Measurements from ENCODE around the gene TFDP2. TPM values are rescaled to one million over a fixed set of nuclear protein-coding genes. Genes with fewer than 3 reads are reported as not detected.

The TFDP2 gene
- total RNA-seq, 1 experiment from 2014 or later: 43.2 TPM

DNA sequence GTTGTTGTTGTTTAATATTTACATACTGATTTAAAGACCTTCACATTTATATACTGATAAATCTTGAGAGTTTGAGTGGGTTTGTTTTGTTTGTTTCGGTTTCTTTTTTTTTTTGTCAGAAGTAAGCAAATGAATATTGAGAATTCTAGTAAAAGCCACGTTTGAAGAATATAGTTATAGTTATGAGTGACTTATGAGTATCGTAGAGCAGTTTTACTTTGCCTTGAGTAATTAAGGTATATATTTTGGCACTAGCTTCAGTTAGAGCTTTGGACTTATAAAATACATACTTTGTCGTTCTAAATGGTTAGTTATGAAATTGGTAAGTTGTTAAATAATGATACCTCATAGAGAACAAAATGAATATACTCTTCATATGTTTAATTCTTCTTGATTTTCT lies 245.1 kb downstream of the TFDP2 start:
- no peak for DNase-seq (ENCODE audit: unreplicated experiment)
- no peaks in the 10 kb centered on the region for H3K9me3 Mint-ChIP-seq (ENCODE audit: unreplicated experiment)
- no peak overlapping the region for H3K27ac Mint-ChIP-seq (ENCODE audit: low read depth, unreplicated experiment)
- ChIA-PET POLR2A (interaction anchor here (1.7 kb wide), 1 partner anchor 10 kb away, joined by 3 read pairs; no protein-coding TSS in a partner anchor), CTCF (interaction anchor here (0.6 to 2.1 kb wide), 5 partner anchors 8 to 446 kb away, joined by 3 to 10 read pairs (median 3); partner anchors contain the start of gene RNF7)
- H3K36me3 Mint-ChIP-seq (ENCODE audit: insufficient read depth, unreplicated experiment): peaks cover 47% of the 10 kb centered on the region
- TF ChIP-seq, protein P1, sequence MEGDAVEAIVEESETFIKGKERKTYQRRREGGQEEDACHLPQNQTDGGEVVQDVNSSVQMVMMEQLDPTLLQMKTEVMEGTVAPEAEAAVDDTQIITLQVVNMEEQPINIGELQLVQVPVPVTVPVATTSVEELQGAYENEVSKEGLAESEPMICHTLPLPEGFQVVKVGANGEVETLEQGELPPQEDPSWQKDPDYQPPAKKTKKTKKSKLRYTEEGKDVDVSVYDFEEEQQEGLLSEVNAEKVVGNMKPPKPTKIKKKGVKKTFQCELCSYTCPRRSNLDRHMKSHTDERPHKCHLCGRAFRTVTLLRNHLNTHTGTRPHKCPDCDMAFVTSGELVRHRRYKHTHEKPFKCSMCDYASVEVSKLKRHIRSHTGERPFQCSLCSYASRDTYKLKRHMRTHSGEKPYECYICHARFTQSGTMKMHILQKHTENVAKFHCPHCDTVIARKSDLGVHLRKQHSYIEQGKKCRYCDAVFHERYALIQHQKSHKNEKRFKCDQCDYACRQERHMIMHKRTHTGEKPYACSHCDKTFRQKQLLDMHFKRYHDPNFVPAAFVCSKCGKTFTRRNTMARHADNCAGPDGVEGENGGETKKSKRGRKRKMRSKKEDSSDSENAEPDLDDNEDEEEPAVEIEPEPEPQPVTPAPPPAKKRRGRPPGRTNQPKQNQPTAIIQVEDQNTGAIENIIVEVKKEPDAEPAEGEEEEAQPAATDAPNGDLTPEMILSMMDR (IDR thresholded peaks at IDR 0.05; ENCODE audit: unreplicated experiment): no peak
- H3K4me3 Mint-ChIP-seq (ENCODE audit: unreplicated experiment): no peak overlapping the region
- BruUV-seq (replicated peaks): no TSS peak
- intact Hi-C loops (cut with micrococcal nuclease): no loop called here
- H3K27me3 Mint-ChIP-seq (ENCODE audit: insufficient read depth, unreplicated experiment): no peaks in the 10 kb centered on the region
- H3K4me1 Mint-ChIP-seq (ENCODE audit: insufficient read depth, unreplicated experiment): peaks cover 16% of the 10 kb centered on the region

DNA sequence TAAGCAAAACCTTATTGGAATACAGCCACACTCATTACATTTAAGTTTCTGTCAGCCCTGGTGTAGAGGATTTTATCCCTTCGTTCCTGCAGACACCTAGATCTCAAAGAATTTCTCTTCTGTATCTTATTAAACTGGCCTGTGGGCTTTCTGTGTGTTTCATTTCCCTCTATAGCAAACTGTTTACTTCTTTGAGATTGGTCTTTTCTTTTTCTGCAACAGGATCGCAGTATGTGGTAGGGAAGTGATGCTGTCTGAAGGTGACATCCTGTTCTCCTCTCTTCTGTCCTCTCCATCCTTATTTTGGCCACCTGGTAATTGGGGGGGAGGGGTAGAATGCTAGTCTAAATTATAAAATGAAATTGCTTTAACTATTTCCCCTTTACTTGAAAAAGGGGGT lies 247.4 kb downstream of the TFDP2 start:
- peaks cover 29% of the 10 kb centered on the region for H3K36me3 Mint-ChIP-seq (ENCODE audit: insufficient read depth, unreplicated experiment)
- no peaks in the 10 kb centered on the region for H3K27me3 Mint-ChIP-seq (ENCODE audit: insufficient read depth, unreplicated experiment)
- H3K9me3 Mint-ChIP-seq (ENCODE audit: unreplicated experiment): no peaks in the 10 kb centered on the region
- no peak overlapping the region for H3K27ac Mint-ChIP-seq (ENCODE audit: low read depth, unreplicated experiment)
- TF ChIP-seq, protein P1 (IDR thresholded peaks at IDR 0.05; ENCODE audit: unreplicated experiment): no peak
- no peak for DNase-seq (ENCODE audit: unreplicated experiment)
- ChIA-PET POLR2A (no interaction called here), CTCF (no interaction called here)
- peaks cover 11% of the 10 kb centered on the region for H3K4me1 Mint-ChIP-seq (ENCODE audit: insufficient read depth, unreplicated experiment)
- intact Hi-C loops (cut with micrococcal nuclease): no loop called here
- no TSS peak for BruUV-seq (replicated peaks)
- no peak overlapping the region for H3K4me3 Mint-ChIP-seq (ENCODE audit: unreplicated experiment)

- POLR2A ChIA-PET: interaction anchor here (0.6 to 1.4 kb wide), 5 partner anchors 8 to 160 kb away, joined by 3 to 5 read pairs (median 4); no protein-coding TSS in a partner anchor
- Mint-ChIP-seq H3K4me3 (ENCODE audit: unreplicated experiment) (no peak overlapping the region), H3K27me3 (ENCODE audit: insufficient read depth, unreplicated experiment) (no peaks in the 10 kb centered on the region), H3K9me3 (ENCODE audit: unreplicated experiment) (no peaks in the 10 kb centered on the region), H3K4me1 (ENCODE audit: insufficient read depth, unreplicated experiment) (peaks cover 16% of the 10 kb centered on the region), H3K36me3 (ENCODE audit: insufficient read depth, unreplicated experiment) (peaks cover 29% of the 10 kb centered on the region), H3K27ac (ENCODE audit: low read depth, unreplicated experiment) (no peak overlapping the region)
- no peak for DNase-seq (ENCODE audit: unreplicated experiment)
- CTCF ChIA-PET: interaction anchor here (0.6 to 2.8 kb wide), 7 partner anchors 13 to 267 kb away, joined by 3 to 10 read pairs (median 6); partner anchors contain the start of gene RNF7
- intact Hi-C loops (cut with micrococcal nuclease): no loop called here
- BruUV-seq (replicated peaks): no TSS peak
- TF ChIP-seq, protein P1 (IDR thresholded peaks at IDR 0.05; ENCODE audit: unreplicated experiment): no peak
Measured at GRCh38 chr3:141900343-141900742, 249.0 kb downstream of the TFDP2 start.

DNA sequence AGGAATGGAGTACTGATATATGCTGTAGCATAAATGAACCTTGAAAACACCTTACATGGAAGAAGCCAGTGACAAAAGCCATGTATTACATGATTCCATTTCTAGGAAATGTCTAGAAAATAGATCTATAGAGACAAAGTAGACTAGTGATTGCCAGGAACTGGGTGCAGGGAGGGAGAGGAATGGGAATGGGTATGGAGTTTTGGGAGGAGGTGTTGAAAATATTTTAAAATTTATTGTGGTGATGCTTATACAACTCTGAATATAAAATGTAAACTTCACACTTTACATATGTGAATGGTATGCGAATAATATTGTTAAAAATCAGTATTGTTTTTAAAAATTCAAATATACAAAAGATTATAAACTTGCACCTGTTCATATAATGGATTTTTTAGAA lies 250.4 kb downstream of the TFDP2 start:
- Mint-ChIP-seq H3K27me3 (ENCODE audit: insufficient read depth, unreplicated experiment) (no peaks in the 10 kb centered on the region), H3K36me3 (ENCODE audit: insufficient read depth, unreplicated experiment) (peaks cover 15% of the 10 kb centered on the region), H3K4me3 (ENCODE audit: unreplicated experiment) (no peak overlapping the region), H3K27ac (ENCODE audit: low read depth, unreplicated experiment) (no peak overlapping the region), H3K4me1 (ENCODE audit: insufficient read depth, unreplicated experiment) (peaks cover 22% of the 10 kb centered on the region), H3K9me3 (ENCODE audit: unreplicated experiment) (no peaks in the 10 kb centered on the region)
- intact Hi-C loops (cut with micrococcal nuclease): no loop called here
- DNase-seq (ENCODE audit: unreplicated experiment): no peak
- POLR2A ChIA-PET: no interaction called here
- CTCF ChIA-PET: interaction anchor here (2.8 kb wide), 1 partner anchor 14 kb away, joined by 10 read pairs; no protein-coding TSS in a partner anchor
- TF ChIP-seq, protein P1 (IDR thresholded peaks at IDR 0.05; ENCODE audit: unreplicated experiment): no peak
- no TSS peak for BruUV-seq (replicated peaks)
